ENCODE results near the gene CDHR5.
A peak's percentile ranks its signal among the peaks of the same experiment; 100 is the strongest.
"Not testable (repeated sequence)": the region's sequence is repeated elsewhere in the genome, so short reads cannot be mapped to it uniquely, and the experiment has no call there.

Gene CDHR5

DNA sequence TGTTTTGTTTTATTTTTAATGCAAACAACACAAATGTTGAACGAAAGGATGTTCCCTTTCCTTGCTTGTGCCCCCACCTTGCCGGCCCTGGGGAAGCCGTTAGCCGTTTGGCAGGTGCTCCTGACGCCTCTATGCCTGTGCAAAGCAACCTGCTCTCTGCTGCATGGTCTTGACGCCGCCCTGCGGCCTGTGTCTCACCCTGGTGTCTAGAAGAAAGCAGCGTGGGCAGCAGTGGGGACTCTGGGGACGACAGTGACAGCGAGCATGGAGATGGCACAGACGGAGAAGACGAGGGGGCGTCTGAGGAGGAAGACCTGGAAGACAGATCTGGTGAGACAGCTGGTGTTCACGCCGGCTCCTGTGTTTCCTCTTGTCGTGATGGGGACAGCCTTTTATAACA lies 43.0 kb downstream of the CDHR5 start:
- no peak for DNase-seq

DNA sequence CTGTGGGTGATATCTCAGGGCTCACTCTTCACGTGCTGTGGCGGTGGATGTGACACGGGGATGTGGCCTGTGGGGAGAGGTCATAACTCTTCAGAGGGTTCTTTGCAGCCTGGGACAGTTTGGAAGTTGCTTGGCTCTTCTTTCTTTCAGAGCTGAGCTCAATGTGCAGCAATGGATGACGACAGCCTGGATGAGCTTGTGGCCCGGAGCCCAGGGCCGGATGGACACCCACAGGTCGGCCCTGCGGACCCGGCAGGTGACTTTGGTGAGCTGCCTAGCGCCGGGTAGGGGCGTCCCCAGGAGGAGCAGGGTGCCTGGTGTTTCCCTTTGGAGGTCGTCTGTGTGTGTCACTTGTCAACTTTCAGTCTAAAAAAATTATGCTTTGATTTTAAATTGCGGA lies 43.4 kb downstream of the CDHR5 start:
- no peak for DNase-seq

DNA sequence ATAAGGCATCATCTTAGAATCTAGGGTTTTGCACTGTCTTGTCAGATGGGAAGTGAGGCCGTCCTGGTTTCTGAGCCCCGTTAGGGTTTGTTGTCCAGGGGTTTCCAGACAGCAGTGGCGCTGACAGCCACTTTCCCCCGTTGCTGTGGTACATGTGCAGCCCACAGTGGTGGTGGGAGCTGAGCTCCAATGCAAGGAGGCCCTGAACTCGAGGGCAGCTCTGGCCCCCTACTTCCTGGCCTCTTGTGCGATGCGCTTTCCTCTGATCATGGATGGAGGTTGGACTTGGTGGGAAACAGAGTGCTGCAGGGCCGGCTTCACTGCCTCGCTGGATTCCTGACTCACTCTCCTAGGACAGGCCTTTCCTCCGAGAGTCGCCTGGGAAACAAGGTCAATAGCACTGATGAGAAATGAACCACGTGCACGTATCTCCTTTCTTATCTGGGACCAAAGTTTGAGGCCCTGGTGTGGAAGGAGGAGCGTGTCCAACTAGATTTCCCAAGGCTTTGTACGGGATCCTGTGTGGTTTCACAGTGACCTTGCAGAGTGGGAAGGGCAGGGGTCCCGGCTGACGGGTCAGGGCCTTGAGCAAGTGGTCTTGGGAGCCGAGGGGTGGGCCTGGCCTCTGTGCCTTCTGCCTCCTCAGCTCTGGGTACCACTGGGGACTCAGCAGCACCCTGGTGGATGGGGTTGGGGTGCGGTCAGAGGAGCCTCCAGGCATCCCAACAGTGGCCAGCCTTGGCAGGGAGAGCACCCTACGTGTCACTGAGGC lies 44.7 kb downstream of the CDHR5 start:
- no peak for DNase-seq

DNA sequence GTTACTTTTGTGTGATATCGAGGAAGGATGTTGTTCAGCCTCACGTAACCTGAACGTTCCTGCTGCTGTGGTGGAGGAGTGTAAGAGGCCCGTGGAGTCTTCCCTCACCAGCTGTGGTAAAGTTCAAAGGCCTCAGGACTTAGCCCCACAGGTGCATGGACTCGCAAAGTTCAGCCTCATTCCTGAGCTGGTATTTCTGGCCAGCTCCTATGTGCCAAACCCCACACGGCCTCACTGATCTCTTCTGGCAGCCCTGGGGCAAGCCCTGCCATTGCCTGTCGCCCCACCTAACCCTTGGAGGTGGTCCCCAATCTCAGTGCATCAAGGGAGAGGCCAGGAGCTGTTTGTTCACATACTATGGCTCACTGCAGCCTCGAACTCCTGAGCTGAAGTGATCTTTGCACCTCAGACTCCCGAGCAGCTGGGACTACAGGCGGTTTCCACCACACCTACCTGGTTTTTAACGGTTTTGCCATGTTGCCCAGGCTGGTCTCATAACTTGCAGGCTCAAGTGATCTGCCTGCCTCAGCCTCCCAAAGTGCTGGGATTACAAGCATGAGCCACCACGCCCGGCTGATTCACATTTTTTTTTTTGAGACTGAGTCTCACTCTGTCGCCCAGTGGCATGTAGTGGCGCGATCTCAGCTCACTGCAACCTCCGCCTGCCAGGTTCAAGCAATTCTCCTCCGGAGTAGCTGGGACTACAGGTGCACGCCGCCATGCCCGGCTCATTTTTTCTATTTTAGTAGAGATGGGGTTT lies 46.3 kb downstream of the CDHR5 start:
- DNase-seq = no peak

DNA sequence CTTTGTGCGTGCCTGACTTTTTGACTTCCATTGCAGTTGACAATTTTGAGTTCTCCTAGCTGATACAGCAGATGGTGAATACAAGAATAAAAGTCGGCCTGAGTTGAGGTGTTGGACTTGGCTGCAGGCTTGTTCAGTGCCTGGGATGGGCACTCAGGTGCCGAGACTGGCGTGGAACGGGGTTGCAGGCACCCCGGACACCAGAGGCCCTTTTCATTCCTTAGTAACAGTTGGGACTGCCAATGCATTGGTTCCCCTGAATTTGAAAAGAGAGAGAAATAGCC lies 47.2 kb downstream of the CDHR5 start:
- DNase-seq = no peak

DNA sequence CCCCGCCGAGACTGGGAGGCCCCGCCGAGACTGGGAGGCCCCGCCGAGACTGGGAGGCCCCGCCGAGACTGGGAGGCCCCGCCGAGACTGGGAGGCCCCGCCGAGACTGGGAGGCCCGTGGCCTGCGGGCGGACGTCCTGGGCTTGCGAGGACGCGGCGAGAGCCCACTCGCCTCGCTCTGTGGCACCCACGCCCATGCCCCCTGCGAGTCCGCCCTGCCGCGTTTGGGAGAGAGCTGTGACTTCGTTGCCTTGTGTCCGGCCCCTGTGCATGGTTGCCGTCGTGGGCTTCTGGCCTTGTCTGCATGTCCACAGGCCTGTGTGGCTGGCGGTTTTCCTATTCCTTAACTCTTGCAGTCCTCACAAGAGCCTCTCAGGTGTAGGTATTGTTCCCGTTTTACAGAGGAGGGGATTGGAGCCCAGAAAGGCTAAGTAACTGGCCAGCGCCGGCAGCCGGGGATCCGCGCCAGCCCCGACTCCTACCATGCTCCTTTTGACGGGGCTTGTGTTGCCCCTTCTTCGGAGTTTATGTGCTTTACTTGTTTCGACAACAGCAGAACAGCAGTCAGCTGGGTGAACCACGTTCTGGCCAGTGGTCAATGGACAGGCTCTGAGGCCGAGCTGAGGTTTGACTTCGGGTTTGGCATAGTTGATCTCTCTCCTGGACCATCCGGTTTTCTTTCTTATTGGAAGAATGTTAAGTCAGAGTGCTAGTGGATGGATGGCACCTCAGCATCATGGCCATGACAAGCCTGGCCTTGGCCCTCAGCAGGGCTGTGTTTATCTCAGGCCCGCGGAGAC lies 47.7 kb downstream of the CDHR5 start:
- DNase-seq = no peak

DNA sequence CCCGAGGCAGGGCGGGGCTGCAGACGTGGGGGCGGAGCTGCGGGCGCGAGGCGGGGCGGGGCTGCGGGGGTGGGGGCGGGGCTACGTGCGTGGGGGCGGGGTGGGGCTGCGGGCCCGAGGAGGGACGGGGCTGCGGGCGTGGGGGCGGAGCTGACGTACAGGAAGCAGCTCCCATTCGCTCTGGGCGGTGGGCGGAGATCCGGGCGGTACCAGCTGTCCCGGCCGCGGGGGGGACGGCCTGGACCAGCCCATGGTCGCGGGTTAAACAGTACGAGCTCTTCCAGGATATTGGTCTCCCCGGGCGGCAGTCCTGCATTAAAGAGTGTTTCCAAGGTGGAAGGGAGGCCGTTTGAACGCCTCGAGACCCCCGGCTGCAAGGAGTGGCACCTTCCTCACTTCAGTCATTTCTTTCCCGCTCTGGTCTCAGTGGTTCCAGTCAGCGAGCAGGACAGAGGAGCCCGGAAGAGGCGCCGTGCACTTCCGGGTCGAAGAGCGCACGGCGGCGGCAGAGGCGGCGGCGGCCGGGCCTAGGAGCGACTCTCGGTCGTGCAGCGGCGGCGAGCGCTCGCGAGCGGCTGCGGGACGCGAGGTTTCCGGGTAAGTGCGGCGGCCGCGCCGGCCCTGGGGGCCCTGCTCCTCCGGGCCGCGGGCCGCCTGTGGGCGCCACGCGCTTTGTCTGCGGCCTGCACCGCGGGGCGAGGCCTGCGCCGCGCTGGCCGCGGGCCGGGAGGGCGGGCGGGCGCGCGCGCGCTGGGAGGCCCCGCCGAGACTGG lies 48.6 kb downstream of the CDHR5 start, which contains the start of gene PHRF1:
PHRF1 (plus strand) TSS at position 475 of the 773 bp plus-strand sequence. CDS start 5,043 bp downstream, outside the sequence.
- peak; percentile 93 to 96 for DNase-seq

DNA sequence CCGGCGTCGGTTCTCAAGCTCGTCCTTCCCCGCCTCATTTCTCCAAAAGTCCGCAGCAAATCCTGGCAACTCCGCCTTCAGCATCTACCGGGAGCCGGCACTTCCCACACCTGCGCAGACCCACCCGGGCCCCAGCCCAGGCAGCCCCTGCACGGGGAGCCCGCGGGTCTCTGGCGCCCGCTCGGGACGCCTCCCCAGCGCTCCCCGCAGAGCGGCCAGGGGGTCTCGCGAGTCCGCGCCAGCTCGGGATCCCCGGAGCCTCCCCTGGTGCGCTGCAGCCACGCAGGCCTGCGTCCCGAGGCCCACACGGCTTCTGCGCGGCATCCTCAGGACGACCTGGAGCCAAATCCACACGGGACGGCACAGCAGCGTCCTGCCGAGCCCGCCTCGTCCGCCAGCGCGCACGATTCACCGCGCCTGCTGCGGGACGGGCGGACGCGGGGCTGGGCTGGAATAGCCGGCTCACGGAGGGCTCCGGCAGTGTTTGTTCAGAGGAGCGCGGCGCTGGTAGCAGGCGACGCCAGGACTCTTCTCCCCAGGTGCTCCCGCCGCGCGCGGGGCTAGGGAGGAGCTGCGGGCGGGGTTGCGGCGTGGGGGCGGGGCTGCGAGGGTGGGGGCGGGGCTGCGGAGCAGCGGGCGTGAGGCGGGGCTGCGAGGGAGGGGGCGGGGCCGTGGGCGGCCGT lies 49.3 kb downstream of the CDHR5 start:
- no peak for DNase-seq

DNA sequence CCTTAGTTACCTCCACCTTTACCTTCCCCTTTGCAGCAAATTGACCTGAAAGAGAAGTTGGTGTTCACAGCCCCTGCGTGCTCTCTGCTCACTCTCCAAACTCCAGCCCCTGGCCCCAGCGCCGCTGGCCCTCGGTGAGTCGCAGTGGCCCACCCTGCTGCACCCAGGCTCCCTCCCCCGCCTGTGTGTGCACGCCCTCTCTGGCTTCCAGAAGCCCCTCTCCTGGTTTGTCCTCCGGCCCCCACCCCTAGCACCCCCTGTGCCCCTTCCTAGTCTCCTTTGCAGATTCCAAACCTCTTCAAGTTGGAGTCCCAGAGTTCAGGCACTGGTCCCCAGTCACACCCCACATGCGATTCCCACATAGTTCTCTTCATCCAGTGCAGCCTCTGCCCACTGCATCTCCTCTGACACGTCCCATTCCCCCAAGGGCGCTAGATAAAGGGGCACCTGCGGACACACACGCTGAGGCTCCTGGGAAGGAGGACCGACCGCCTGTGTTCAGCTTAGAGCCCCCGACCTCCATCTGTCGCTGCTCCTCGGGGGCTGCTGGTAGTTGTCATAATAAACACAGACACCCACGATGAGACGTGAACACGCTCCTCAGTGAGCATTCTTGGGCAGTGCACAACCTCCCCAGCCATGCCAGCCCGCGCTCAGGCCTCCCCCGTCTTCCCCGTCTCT lies 50.0 kb downstream of the CDHR5 start:
- DNase-seq = no peak

DNA sequence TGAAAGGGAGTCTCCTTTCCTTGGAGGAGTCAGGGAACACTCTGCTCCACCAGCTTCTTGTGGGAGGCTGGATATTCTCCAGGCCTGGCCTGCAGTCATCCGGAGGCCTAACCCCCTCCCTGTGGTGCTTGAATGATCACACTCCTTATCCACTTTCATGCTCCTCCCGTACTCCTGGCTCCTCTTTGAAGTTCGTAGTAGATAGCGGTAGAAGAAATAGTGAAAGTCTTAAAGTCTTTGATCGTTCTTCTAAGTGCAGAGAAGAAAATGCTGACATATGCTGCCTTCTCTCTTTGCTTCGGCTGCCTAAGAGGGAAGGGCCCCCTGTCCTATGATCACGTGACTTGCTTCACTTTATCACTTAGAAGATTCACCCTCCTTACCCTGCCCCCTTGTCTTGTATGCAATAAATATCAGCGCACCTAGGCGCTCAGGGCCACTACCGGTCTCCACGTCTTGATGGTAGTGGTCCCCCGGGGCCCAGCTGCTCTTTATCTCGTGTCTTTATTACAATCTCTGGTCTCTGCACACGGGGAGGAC lies 50.7 kb downstream of the CDHR5 start:
- DNase-seq = not testable (repeated sequence)

DNA sequence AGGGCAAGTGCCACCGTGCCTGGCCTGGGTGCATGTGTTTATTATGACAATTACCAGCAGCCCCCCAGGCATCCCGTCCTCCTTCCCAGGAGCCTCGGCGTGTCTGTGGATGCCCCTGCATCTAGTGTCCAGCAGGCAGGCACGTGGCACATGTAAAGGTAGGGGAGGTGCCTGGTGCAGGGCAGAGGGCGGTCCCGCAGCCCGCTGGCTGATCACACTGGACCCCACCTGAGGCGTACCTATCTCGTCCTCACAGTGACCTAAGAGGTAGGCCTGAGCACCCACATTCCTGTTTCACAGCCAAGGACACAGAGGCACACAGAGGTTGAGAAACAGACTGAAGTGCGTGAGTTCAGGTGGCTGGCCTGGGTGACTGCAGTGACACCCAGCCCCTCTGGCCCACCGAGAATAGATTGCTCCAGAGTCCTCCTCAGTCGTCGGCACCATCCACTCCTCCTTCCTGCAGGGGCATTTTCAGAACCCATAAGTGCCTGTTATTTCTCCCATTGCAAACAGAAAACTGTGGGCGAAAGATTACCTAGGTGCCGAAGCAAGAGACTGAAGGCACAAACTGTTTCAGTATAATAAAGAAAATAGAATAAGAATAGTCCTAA lies 51.5 kb downstream of the CDHR5 start:
- DNase-seq = no peak

DNA sequence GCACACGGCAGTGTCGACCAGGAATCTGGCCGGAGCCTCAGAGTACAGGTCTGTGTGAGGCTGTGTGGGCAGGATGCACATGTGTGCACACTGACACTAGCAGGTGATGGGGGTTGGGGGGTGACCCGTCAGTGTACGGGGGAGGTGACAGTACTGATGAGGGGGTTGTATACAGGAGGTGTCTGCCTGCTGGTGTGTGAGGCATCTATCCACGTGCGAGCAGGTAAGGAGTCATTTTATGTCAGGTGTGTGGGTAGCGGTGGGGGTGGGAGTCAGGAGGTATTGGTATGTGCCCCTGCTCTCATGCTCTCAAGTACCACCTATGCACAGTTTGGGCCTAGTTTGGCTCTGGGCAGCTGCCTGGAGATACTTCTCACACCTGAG lies 53.0 kb downstream of the CDHR5 start:
- DNase-seq = no peak

DNA sequence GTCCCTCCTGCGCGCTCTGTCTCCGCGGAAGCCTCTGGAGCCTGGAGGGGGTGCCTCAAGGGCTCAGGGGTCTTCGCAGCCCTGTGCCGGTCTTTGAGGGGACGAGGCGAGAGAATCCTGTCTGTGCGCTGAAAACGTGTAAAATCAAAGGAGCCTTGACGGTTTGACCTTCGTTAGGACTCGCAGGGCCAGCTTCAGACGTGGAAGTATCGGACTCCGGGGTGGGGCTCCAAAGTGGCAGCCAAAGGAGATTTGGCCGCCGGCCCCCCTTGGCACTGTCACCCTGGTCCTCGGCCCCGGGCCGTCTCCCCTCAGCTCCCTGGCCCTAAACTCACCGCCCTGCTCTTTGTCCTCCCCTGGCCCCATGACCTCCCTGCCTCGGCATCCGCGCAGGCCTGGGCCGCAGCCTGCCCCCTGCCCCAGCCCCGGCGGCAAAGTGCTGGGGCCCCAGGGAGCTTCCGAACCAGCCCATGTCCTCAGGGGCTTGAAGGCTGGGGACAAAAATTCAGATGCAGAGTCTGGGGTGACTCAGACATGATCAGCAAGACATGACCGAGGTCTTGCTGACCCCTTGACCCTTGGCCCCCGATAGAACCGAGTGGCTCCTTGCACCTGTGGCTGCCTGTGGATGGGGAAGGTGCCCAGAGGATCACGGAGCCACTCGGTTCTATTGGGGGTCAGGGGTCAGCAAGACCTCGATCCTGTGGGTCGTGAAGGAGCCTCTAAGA lies 55.4 kb downstream of the CDHR5 start:
- DNase-seq = no peak

DNA sequence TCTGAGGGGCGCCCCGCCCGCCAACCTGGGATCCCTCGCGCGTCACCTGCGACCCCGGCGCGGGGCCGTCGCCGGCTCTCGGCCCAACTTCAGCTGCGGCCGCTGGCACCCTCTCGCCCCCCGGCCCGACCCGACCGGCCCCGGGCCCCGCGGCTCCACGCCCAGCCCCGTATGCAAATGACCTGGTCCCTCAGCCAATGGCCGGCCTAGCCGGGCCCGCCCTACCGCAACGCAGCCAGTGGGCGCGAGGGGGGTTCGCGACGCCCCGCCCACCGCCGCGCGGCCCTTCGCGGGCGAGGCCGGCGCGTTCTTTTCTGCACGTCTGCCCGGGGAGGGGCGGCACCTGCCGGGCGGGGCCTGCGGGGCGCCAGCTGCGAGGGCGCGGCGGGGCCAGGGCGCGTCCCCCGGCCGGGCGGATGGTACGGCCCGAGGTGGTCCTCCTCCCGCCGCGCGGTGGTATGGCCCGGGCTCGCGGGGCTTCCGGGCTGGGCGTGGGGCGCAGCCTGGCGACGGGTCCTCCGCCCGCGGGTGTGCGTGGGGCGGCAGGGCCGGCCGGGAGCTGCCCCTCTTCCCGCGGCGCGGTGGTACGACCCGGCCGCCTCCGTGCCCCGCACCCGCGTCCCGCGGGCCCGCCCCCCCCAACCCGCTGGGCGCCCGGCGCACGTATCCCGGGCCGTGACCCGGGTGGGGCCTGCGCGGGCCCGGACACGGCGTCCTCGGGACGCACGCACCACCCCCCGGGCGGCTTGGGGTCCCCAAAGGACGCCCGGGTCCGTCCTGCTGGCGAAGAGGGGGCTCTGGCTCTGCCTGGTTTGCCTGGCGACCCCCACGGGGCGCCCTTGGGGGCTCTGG lies 56.2 kb downstream of the CDHR5 start:
- peak; percentile 60 to 69 for DNase-seq

DNA sequence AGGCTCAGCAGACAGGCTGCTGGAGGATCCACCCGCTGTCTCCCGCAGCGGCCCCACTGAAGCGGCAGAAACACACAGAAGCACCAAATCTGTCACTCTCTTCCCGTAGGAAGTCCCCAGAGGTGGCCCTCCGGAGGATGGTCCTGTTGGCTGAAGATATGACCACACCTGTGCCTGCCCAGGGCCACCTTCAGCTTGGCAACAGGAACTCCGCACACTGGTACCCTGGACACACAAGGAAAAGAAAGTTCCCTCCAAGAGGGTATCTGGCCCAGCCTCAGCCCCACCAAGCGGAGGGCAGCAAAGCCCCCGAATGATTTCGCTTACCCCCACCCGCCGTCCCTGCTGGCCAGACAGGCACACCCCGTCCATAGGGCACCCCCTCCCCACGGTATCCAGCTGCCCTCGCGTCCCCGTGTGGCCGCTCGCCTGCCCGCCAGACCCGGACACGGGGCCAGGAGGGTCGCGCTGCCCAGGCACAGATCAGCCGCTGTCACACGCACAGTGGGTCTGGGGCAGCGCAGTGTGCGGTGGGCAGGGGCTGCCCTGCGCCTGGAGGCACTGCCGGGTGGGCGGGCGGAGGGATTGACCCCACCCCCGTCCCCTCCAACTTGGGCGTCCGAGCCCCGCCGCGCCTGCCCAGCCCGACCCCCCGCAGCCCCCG lies 57.0 kb downstream of the CDHR5 start:
- DNase-seq = no peak

DNA sequence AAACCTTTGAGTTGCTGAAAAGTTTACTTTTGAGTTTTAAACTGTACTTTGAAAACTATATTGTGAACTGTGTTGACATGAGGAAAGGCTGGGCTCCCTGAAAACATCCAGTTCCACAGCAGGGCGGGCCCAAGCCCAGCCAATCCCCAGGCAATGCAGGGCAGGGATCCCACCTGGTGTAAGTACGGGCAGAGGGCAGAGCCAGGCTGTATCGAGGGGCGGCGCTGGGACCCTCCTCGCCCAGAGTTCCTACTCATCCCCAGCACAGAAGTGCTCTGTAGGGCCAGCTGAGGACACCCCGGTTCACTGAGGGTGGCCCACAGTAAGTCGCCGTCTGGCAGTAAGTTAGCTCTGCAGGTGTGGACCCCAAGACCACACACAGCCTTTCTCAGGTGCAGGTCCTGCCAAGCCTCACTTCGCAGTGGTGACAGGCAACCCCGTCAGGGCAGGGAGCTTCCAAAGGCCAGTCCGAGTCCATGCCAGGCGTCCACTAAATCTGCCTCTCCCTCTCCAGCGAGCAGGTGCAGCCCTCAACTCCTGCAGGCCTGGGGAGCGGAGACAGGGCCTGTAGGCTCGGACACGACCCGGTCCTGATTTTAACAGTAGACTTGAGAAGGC lies 57.6 kb downstream of the CDHR5 start:
- no peak for DNase-seq
